HEK293 (cell line): ENCODE measurements around the gene MEFV.

Experiments
- AEBP2 ChIP-seq: fragments of 450-650 bp; formaldehyde crosslinking; IDR thresholded peaks from 2 replicates; pipeline ENCODE4 v1.5.1; 2016; ENCODE audit warnings: missing biosample characterization, missing genetic modification characterization, borderline replicate concordance
- GLIS2 ChIP-seq: fragments of 450-650 bp; formaldehyde crosslinking; IDR thresholded peaks from 2 replicates; pipeline ENCODE4 v1.5.1; 2016; ENCODE audit warnings: missing biosample characterization, missing genetic modification characterization
- HOXD13 ChIP-seq: sonication (generic); formaldehyde crosslinking; IDR thresholded peaks from 2 replicates; pipeline ENCODE4 v1.8.0; 2022; ENCODE audit warnings: missing genetic modification reagents, borderline replicate concordance
- KLF16 ChIP-seq: fragments of 450-650 bp; formaldehyde crosslinking; IDR thresholded peaks from 2 replicates; pipeline ENCODE4 v1.5.1; 2017; ENCODE audit warnings: missing biosample characterization, missing genetic modification characterization
- KLF8 ChIP-seq: fragments of 450-650 bp; formaldehyde crosslinking; IDR thresholded peaks from 2 replicates; pipeline ENCODE4 v1.5.1; 2016; ENCODE audit warnings: missing biosample characterization, missing genetic modification characterization
- PRDM1 ChIP-seq: fragments of 450-650 bp; formaldehyde crosslinking; IDR thresholded peaks from 2 replicates; pipeline ENCODE4; 2016; ENCODE audit warnings: missing biosample characterization, missing genetic modification characterization
- SCRT2 ChIP-seq: fragments of 450-650 bp; formaldehyde crosslinking; IDR thresholded peaks from 2 replicates; pipeline ENCODE4 v1.5.1; 2016; ENCODE audit warnings: missing biosample characterization, missing genetic modification characterization
- SP3 ChIP-seq: fragments of 450-650 bp; formaldehyde crosslinking; IDR thresholded peaks from 2 replicates; pipeline ENCODE4 v1.5.1; 2016; ENCODE audit warnings: missing biosample characterization, missing genetic modification characterization
- SP7 ChIP-seq: fragments of 450-650 bp; formaldehyde crosslinking; IDR thresholded peaks from 2 replicates; pipeline ENCODE4 v1.5.1; 2016; ENCODE audit warnings: missing biosample characterization, missing genetic modification characterization
- ZBTB44 ChIP-seq: fragments of 450-650 bp; IDR thresholded peaks from 2 replicates; pipeline ENCODE4 v1.5.1; 2018; ENCODE audit warnings: missing biosample characterization, mild to moderate bottlenecking, missing genetic modification characterization
- ZFP41 ChIP-seq: fragments of 450-650 bp; formaldehyde crosslinking; IDR thresholded peaks from 2 replicates; pipeline ENCODE4 v1.5.1; 2016; ENCODE audit warnings: missing biosample characterization, missing genetic modification characterization, borderline replicate concordance
- ZIC2 ChIP-seq: fragments of 450-650 bp; formaldehyde crosslinking; IDR thresholded peaks from 2 replicates; pipeline ENCODE4 v1.5.1; 2016; ENCODE audit warnings: missing biosample characterization, missing genetic modification characterization
- ZNF169 ChIP-seq: fragments of 450-650 bp; formaldehyde crosslinking; IDR thresholded peaks from 2 replicates; pipeline ENCODE4 v1.5.1; 2016; ENCODE audit warnings: missing biosample characterization, missing genetic modification characterization
- ZNF24 ChIP-seq: fragments of 450-650 bp; formaldehyde crosslinking; IDR thresholded peaks from 2 replicates; pipeline ENCODE4 v1.5.1; 2016; ENCODE audit warnings: missing biosample characterization, missing genetic modification characterization
- ZNF292 ChIP-seq: fragments of 450-650 bp; formaldehyde crosslinking; IDR thresholded peaks from 2 replicates; pipeline ENCODE4 v1.5.1; 2016; ENCODE audit warnings: low read depth, missing biosample characterization, missing genetic modification characterization, borderline replicate concordance
- ZNF501 ChIP-seq: fragments of 450-650 bp; formaldehyde crosslinking; IDR thresholded peaks from 2 replicates; pipeline ENCODE4 v1.5.1; 2016; ENCODE audit warnings: missing biosample characterization, missing genetic modification characterization
- ZNF530 ChIP-seq: fragments of 450-650 bp; formaldehyde crosslinking; IDR thresholded peaks from 2 replicates; pipeline ENCODE4 v1.5.1; 2016; ENCODE audit warnings: low read depth, missing biosample characterization, missing genetic modification characterization
- ZNF549 ChIP-seq: fragments of 450-650 bp; IDR thresholded peaks from 2 replicates; pipeline ENCODE4 v1.5.1; 2018; ENCODE audit warnings: missing biosample characterization, missing genetic modification characterization, mild to moderate bottlenecking, inconsistent platforms, moderate library complexity
- ZNF639 ChIP-seq: fragments of 450-650 bp; formaldehyde crosslinking; IDR thresholded peaks from 2 replicates; pipeline ENCODE4 v1.5.1; 2016; ENCODE audit warnings: missing biosample characterization, missing genetic modification characterization
- TF ChIP-seq, protein P1 (sequence below): fragments of 450-650 bp; formaldehyde crosslinking; IDR thresholded peaks from 2 replicates; pipeline ENCODE4 v1.5.1; 2016; ENCODE audit warnings: missing biosample characterization, missing genetic modification characterization
- TF ChIP-seq, protein P2 (sequence below): fragments of 450-650 bp; formaldehyde crosslinking; IDR thresholded peaks from 2 replicates; pipeline ENCODE4 v1.5.1; 2016; ENCODE audit warnings: missing biosample characterization, missing genetic modification characterization
- TF ChIP-seq, protein P3 (sequence below): sonication (generic); formaldehyde crosslinking; IDR thresholded peaks from 2 replicates; pipeline ENCODE4 v1.8.1; 2022; ENCODE audit warnings: mild to moderate bottlenecking, moderate library complexity, missing genetic modification reagents
- TF ChIP-seq, protein P4 (sequence below): fragments of 450-650 bp; formaldehyde crosslinking; IDR thresholded peaks from 2 replicates; pipeline ENCODE4 v1.5.1; 2017; ENCODE audit warnings: missing biosample characterization, missing genetic modification characterization

Gene MEFV

GRCh38 chr16:3264137-3265036 lies 8.0 kb upstream of the MEFV start (continued):
- TF ChIP-seq ZNF639 (tag by site-specific recombination) (peak; percentile 0; the same call in 1 of the 2 replicates), ZNF292 (tag by site-specific recombination) (no peak), ZNF24 (tag by site-specific recombination) (peak; percentile 49; the same call in 1 of the 2 replicates), SP7 (peak; percentile 89), ZNF169 (tag by site-specific recombination) (0 out of 2 replicates have a peak, but pooled peaks have one; percentile 54), AEBP2 (tag by site-specific recombination) (no peak), SP3 (tag by site-specific recombination) (peak; percentile 70), KLF16 (tag by site-specific recombination) (peak; percentile 86), GLIS2 (tag by site-specific recombination) (peak; percentile 99), KLF8 (tag by site-specific recombination) (peak; percentile 82), SCRT2 (tag by site-specific recombination) (peak; percentile 25; the same call in 1 of the 2 replicates), ZNF530 (tag by site-specific recombination) (no peak), HOXD13 (CRISPR knock-in tag) (no peak), ZIC2 (tag by site-specific recombination) (peak; percentile 41), ZNF549 (tag by site-specific recombination) (no peak), ZBTB44 (tag by site-specific recombination) (peak; percentile 15; the same call in 1 of the 2 replicates), PRDM1 (tag by site-specific recombination) (peak; percentile 80), ZFP41 (tag by site-specific recombination) (no peak), ZNF501 (tag by site-specific recombination) (peak; percentile 12; the same call in 1 of the 2 replicates)
- TF ChIP-seq, protein P1, sequence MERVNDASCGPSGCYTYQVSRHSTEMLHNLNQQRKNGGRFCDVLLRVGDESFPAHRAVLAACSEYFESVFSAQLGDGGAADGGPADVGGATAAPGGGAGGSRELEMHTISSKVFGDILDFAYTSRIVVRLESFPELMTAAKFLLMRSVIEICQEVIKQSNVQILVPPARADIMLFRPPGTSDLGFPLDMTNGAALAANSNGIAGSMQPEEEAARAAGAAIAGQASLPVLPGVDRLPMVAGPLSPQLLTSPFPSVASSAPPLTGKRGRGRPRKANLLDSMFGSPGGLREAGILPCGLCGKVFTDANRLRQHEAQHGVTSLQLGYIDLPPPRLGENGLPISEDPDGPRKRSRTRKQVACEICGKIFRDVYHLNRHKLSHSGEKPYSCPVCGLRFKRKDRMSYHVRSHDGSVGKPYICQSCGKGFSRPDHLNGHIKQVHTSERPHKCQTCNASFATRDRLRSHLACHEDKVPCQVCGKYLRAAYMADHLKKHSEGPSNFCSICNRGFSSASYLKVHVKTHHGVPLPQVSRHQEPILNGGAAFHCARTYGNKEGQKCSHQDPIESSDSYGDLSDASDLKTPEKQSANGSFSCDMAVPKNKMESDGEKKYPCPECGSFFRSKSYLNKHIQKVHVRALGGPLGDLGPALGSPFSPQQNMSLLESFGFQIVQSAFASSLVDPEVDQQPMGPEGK (tag by site-specific recombination): peak; percentile 83
- TF ChIP-seq, protein P2, sequence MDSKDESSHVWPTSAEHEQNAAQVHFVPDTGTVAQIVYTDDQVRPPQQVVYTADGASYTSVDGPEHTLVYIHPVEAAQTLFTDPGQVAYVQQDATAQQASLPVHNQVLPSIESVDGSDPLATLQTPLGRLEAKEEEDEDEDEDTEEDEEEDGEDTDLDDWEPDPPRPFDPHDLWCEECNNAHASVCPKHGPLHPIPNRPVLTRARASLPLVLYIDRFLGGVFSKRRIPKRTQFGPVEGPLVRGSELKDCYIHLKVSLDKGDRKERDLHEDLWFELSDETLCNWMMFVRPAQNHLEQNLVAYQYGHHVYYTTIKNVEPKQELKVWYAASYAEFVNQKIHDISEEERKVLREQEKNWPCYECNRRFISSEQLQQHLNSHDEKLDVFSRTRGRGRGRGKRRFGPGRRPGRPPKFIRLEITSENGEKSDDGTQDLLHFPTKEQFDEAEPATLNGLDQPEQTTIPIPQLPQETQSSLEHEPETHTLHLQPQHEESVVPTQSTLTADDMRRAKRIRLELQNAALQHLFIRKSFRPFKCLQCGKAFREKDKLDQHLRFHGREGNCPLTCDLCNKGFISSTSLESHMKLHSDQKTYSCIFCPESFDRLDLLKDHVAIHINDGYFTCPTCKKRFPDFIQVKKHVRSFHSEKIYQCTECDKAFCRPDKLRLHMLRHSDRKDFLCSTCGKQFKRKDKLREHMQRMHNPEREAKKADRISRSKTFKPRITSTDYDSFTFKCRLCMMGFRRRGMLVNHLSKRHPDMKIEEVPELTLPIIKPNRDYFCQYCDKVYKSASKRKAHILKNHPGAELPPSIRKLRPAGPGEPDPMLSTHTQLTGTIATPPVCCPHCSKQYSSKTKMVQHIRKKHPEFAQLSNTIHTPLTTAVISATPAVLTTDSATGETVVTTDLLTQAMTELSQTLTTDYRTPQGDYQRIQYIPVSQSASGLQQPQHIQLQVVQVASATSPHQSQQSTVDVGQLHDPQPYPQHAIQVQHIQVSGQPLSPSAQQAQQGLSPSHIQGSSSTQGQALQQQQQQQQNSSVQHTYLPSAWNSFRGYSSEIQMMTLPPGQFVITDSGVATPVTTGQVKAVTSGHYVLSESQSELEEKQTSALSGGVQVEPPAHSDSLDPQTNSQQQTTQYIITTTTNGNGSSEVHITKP (tag by site-specific recombination): peak; percentile 86
- TF ChIP-seq, protein P3, sequence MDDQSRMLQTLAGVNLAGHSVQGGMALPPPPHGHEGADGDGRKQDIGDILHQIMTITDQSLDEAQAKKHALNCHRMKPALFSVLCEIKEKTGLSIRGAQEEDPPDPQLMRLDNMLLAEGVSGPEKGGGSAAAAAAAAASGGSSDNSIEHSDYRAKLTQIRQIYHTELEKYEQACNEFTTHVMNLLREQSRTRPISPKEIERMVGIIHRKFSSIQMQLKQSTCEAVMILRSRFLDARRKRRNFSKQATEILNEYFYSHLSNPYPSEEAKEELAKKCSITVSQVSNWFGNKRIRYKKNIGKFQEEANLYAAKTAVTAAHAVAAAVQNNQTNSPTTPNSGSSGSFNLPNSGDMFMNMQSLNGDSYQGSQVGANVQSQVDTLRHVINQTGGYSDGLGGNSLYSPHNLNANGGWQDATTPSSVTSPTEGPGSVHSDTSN (CRISPR knock-in tag): peak; percentile 99
- TF ChIP-seq, protein P4, sequence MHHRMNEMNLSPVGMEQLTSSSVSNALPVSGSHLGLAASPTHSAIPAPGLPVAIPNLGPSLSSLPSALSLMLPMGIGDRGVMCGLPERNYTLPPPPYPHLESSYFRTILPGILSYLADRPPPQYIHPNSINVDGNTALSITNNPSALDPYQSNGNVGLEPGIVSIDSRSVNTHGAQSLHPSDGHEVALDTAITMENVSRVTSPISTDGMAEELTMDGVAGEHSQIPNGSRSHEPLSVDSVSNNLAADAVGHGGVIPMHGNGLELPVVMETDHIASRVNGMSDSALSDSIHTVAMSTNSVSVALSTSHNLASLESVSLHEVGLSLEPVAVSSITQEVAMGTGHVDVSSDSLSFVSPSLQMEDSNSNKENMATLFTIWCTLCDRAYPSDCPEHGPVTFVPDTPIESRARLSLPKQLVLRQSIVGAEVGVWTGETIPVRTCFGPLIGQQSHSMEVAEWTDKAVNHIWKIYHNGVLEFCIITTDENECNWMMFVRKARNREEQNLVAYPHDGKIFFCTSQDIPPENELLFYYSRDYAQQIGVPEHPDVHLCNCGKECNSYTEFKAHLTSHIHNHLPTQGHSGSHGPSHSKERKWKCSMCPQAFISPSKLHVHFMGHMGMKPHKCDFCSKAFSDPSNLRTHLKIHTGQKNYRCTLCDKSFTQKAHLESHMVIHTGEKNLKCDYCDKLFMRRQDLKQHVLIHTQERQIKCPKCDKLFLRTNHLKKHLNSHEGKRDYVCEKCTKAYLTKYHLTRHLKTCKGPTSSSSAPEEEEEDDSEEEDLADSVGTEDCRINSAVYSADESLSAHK (tag by site-specific recombination): 0 out of 2 replicates have a peak, but pooled peaks have one; percentile 5
